Measurements from ENCODE around the gene NLGN3.

DNA sequence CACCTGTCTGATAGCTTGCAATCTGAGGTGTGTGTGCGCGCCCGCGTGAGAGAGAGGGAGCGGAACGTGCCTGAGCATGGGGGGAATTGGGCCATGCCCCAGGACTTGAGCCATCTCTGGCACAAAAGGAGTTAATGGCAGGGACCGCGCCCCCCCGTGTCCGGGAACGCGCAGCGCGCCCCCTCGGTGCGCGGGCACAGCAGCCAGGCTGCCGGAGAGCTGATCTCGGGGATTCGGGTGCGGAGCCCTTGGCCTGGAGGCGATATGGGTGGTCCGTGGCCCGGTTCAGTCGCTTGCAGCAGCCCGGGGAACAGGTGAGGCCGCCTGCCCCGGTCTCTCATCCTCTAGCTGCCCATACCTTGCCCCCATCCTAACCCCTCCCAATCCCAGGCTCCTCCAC lies at the start of gene NLGN3:
- TF ChIP-seq, protein P1, sequence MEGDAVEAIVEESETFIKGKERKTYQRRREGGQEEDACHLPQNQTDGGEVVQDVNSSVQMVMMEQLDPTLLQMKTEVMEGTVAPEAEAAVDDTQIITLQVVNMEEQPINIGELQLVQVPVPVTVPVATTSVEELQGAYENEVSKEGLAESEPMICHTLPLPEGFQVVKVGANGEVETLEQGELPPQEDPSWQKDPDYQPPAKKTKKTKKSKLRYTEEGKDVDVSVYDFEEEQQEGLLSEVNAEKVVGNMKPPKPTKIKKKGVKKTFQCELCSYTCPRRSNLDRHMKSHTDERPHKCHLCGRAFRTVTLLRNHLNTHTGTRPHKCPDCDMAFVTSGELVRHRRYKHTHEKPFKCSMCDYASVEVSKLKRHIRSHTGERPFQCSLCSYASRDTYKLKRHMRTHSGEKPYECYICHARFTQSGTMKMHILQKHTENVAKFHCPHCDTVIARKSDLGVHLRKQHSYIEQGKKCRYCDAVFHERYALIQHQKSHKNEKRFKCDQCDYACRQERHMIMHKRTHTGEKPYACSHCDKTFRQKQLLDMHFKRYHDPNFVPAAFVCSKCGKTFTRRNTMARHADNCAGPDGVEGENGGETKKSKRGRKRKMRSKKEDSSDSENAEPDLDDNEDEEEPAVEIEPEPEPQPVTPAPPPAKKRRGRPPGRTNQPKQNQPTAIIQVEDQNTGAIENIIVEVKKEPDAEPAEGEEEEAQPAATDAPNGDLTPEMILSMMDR (IDR thresholded peaks at IDR 0.05) = no peak
- TF ChIP-seq POLR2AphosphoS5 (IDR thresholded peaks at IDR 0.05) (no peak), POLR2A (IDR thresholded peaks at IDR 0.05) (no peak)
